Myocyte (in vitro differentiated cells): ENCODE data around the gene CDKN2B. TPM values are rescaled to one million over a fixed set of nuclear protein-coding genes. Genes with fewer than 3 reads are reported as not detected.
"Not testable (repeated sequence)": the region's sequence is repeated elsewhere in the genome, so short reads cannot be mapped to it uniquely, and the experiment has no call there.

Source experiments
- DNase-seq: peaks from one replicate; pipeline ENCODE4 v3.0.0-alpha.2; 2012; ENCODE audit warnings: low read depth
- total RNA-seq: library from RNA; depleted of rRNA; stranded (reverse); fragments of >200 nt; gene quantifications from 2 replicates; pipeline ENCODE4 v1.2.3, GENCODE V29; 2014

Gene CDKN2B
- total RNA-seq, 1 donor from 2014 or later: 81.1 TPM

GRCh38 chr9:21969011-21969940 lies 39.8 kb downstream of the CDKN2B start:
- DNase-seq: no peak

- DNase-seq: no peak
Observed at GRCh38 chr9:21968331-21969010, 40.6 kb downstream of the CDKN2B start.

GRCh38 chr9:21967702-21968101 lies 41.4 kb downstream of the CDKN2B start:
- DNase-seq: no peak

- no peak for DNase-seq
Observed at GRCh38 chr9:21967169-21967568, 41.9 kb downstream of the CDKN2B start.

GRCh38 chr9:21966140-21966851 lies 42.8 kb downstream of the CDKN2B start:
- no peak for DNase-seq

- no peak for DNase-seq
Observed at GRCh38 chr9:21965401-21965951, 43.6 kb downstream of the CDKN2B start.

GRCh38 chr9:21964925-21965385 lies 44.1 kb downstream of the CDKN2B start:
- DNase-seq: no peak

- DNase-seq: no peak
Observed at GRCh38 chr9:21961569-21961968, 47.5 kb downstream of the CDKN2B start.

- not testable (repeated sequence) for DNase-seq
Observed at GRCh38 chr9:21959268-21959667, 49.8 kb downstream of the CDKN2B start.

GRCh38 chr9:21958833-21959232 lies 50.3 kb downstream of the CDKN2B start:
- no peak for DNase-seq

Other genes with a start within 250 kb of the CDKN2B start
- gene MTAP, start 206.7 kb downstream of the CDKN2B start, total RNA-seq: 31.0 and 40.8 TPM in 2 replicates
- 169 and 177 TPM in 2 replicates for gene CDKN2A, start 14.9 kb downstream of the CDKN2B start, total RNA-seq
- gene CDKN2B-AS1, start 14.5 kb downstream of the CDKN2B start, total RNA-seq: 2.3 and 2.7 TPM in 2 replicates